WTC11 (cell line): ENCODE results near the gene MDN1.

ENCODE experiments used
- ATF6 ChIP-seq: sonication (generic); formaldehyde crosslinking; IDR thresholded peaks from 2 replicates; pipeline ENCODE4 v1.8.1; 2023; ENCODE audit warnings: mild to moderate bottlenecking, missing genetic modification reagents
- CREM ChIP-seq: sonication (generic); formaldehyde crosslinking; IDR thresholded peaks from 2 replicates; pipeline ENCODE4 v1.8.1; 2022; ENCODE audit warnings: mild to moderate bottlenecking, missing genetic modification reagents, moderate library complexity
- E2F4 ChIP-seq: sonication (generic); formaldehyde crosslinking; IDR thresholded peaks from 2 replicates; pipeline ENCODE4 v1.8.1; 2022; ENCODE audit warnings: low read depth, mild to moderate bottlenecking, moderate library complexity, missing genetic modification reagents, borderline replicate concordance
- IRF2 ChIP-seq: sonication (generic); formaldehyde crosslinking; IDR thresholded peaks from 2 replicates; pipeline ENCODE4 v1.8.0; 2022; ENCODE audit warnings: low read depth, missing genetic modification reagents, borderline replicate concordance
- JUN ChIP-seq: sonication (generic); formaldehyde crosslinking; IDR thresholded peaks from 2 replicates; pipeline ENCODE4 v1.8.0; 2023; ENCODE audit warnings: mild to moderate bottlenecking, missing genetic modification reagents
- NFATC4 ChIP-seq: fragments of 250-450 bp; sonication (Bioruptor Pico); IDR thresholded peaks from 2 replicates; pipeline ENCODE4 v1.9.0; 2021; ENCODE audit warnings: mild to moderate bottlenecking
- PRRX2 ChIP-seq: fragments of 250-450 bp; sonication (Bioruptor Pico); IDR thresholded peaks from 2 replicates; pipeline ENCODE4 v1.8.0; 2021; ENCODE audit warnings: mild to moderate bottlenecking
- TP53 ChIP-seq: sonication (generic); formaldehyde crosslinking; IDR thresholded peaks from 2 replicates; pipeline ENCODE4 v1.8.1; 2023; ENCODE audit warnings: mild to moderate bottlenecking, missing genetic modification reagents
- TF ChIP-seq, protein P1 (sequence below): sonication (generic); formaldehyde crosslinking; IDR thresholded peaks from 2 replicates; pipeline ENCODE4 v1.8.0; 2022; ENCODE audit warnings: mild to moderate bottlenecking, missing genetic modification reagents
- TF ChIP-seq, protein P2 (sequence below): fragments of 200-600 bp; IDR thresholded peaks from 2 replicates; pipeline ENCODE4 v1.8.0; 2022; ENCODE audit warnings: antibody characterized with exemption
- TF ChIP-seq, protein P3 (sequence below): sonication (generic); formaldehyde crosslinking; IDR thresholded peaks from 2 replicates; pipeline ENCODE4 v1.8.1; 2023; ENCODE audit warnings: mild to moderate bottlenecking, missing genetic modification reagents, moderate library complexity
- TF ChIP-seq, protein P4 (sequence below): sonication (generic); formaldehyde crosslinking; IDR thresholded peaks from 2 replicates; pipeline ENCODE4 v1.8.1; 2022; ENCODE audit warnings: low read depth, missing genetic modification reagents, borderline replicate concordance
- TF ChIP-seq, protein P5 (sequence below): sonication (generic); formaldehyde crosslinking; IDR thresholded peaks from 2 replicates; pipeline ENCODE4 v1.8.0; 2022; ENCODE audit warnings: mild to moderate bottlenecking, missing genetic modification reagents

DNA sequence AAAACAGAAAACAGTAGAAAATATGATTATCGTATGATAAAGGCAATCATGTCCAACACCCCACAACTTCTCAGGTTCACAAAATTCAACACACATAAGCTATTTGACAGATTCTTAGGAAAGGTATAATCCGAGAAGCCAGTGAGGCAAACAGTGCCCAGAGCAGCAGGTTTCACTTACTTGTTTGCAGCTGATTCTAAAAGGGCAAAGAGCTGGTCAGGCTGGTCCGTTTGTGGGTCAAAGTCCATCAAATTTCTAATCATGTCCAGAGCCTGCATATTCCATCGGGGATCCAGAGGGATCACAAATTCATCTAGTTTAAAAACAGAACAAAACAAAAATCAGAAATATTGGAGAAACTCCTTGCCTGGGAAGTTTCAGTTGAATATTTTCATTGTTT lies 111.3 kb downstream of the MDN1 start:
- TF ChIP-seq ATF6 (CRISPR knock-in tag) (no peak), CREM (CRISPR knock-in tag) (no peak), PRRX2 (CRISPR knock-in tag) (no peak), IRF2 (CRISPR knock-in tag) (no peak), NFATC4 (CRISPR knock-in tag) (no peak), E2F4 (CRISPR knock-in tag) (no peak), TP53 (CRISPR knock-in tag) (no peak), JUN (no peak)
- TF ChIP-seq, protein P1, sequence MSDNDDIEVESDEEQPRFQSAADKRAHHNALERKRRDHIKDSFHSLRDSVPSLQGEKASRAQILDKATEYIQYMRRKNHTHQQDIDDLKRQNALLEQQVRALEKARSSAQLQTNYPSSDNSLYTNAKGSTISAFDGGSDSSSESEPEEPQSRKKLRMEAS, result no peak
- TF ChIP-seq, protein P2, sequence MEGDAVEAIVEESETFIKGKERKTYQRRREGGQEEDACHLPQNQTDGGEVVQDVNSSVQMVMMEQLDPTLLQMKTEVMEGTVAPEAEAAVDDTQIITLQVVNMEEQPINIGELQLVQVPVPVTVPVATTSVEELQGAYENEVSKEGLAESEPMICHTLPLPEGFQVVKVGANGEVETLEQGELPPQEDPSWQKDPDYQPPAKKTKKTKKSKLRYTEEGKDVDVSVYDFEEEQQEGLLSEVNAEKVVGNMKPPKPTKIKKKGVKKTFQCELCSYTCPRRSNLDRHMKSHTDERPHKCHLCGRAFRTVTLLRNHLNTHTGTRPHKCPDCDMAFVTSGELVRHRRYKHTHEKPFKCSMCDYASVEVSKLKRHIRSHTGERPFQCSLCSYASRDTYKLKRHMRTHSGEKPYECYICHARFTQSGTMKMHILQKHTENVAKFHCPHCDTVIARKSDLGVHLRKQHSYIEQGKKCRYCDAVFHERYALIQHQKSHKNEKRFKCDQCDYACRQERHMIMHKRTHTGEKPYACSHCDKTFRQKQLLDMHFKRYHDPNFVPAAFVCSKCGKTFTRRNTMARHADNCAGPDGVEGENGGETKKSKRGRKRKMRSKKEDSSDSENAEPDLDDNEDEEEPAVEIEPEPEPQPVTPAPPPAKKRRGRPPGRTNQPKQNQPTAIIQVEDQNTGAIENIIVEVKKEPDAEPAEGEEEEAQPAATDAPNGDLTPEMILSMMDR, result no peak
- TF ChIP-seq, protein P3, sequence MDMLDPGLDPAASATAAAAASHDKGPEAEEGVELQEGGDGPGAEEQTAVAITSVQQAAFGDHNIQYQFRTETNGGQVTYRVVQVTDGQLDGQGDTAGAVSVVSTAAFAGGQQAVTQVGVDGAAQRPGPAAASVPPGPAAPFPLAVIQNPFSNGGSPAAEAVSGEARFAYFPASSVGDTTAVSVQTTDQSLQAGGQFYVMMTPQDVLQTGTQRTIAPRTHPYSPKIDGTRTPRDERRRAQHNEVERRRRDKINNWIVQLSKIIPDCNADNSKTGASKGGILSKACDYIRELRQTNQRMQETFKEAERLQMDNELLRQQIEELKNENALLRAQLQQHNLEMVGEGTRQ (CRISPR knock-in tag), result no peak
- TF ChIP-seq, protein P4, sequence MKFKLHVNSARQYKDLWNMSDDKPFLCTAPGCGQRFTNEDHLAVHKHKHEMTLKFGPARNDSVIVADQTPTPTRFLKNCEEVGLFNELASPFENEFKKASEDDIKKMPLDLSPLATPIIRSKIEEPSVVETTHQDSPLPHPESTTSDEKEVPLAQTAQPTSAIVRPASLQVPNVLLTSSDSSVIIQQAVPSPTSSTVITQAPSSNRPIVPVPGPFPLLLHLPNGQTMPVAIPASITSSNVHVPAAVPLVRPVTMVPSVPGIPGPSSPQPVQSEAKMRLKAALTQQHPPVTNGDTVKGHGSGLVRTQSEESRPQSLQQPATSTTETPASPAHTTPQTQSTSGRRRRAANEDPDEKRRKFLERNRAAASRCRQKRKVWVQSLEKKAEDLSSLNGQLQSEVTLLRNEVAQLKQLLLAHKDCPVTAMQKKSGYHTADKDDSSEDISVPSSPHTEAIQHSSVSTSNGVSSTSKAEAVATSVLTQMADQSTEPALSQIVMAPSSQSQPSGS (CRISPR knock-in tag), result no peak
- TF ChIP-seq, protein P5, sequence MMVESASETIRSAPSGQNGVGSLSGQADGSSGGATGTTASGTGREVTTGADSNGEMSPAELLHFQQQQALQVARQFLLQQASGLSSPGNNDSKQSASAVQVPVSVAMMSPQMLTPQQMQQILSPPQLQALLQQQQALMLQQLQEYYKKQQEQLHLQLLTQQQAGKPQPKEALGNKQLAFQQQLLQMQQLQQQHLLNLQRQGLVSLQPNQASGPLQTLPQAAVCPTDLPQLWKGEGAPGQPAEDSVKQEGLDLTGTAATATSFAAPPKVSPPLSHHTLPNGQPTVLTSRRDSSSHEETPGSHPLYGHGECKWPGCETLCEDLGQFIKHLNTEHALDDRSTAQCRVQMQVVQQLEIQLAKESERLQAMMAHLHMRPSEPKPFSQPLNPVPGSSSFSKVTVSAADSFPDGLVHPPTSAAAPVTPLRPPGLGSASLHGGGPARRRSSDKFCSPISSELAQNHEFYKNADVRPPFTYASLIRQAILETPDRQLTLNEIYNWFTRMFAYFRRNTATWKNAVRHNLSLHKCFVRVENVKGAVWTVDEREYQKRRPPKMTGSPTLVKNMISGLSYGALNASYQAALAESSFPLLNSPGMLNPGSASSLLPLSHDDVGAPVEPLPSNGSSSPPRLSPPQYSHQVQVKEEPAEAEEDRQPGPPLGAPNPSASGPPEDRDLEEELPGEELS (CRISPR knock-in tag), result no peak
